Measurements from ENCODE around the gene GJD3. TPM values are rescaled to one million over a fixed set of nuclear protein-coding genes. Genes with fewer than 3 reads are reported as not detected.
"Not testable (repeated sequence)": the region's sequence is repeated elsewhere in the genome, so short reads cannot be mapped to it uniquely, and the experiment has no call there.

GJD3 gene, protein sequence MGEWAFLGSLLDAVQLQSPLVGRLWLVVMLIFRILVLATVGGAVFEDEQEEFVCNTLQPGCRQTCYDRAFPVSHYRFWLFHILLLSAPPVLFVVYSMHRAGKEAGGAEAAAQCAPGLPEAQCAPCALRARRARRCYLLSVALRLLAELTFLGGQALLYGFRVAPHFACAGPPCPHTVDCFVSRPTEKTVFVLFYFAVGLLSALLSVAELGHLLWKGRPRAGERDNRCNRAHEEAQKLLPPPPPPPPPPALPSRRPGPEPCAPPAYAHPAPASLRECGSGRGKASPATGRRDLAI
- total RNA-seq (not detected), total RNA-seq (0 reads per million in 2 donors)

DNA sequence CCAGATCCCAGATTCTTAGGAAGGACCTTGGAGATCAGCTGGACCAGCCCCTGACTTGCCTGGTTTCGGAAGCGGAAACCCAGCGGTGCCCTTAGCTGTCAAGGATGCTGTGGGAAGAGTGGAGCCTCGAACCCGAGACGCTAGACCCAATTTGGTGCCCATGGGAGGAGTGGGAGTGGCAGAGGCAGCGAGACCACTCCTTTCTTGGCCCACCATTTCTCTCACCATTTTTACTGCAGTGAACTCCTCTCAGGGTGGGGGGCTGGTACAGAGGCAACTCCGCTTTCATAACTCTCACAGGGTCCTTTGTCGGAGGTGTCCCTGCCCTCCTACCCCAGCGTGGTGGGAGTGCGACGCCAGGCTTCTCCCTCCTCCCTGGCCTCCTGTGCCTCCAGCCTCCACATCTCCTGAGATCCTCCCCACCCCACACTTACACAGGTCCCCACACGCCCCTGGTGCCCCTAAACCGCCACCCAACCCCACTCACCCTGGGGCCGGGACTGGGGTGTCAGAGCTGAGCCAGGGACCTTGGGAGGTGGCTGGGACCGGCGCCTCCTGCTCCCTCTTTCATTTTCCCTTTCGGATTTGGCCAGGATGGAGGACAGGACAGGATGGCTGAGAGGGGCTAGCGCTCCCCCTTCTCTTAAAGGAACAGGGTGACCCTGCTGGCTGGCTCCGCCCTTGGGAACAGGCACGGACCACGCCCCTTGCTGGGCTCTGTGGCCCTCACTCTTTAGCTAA lies at the start of gene GJD3:
GJD3 (minus strand) TSS at position 617 of the 741 bp plus-strand sequence. CDS start 922 bp downstream, outside the sequence.
- no peak for ATAC-seq
- H3K27me3 Mint-ChIP-seq, result peaks cover 16% of the 10 kb centered on the region
- H3K9me3 ChIP-seq (ENCODE audit: control insufficient read depth, low read length, poor library complexity, severe bottlenecking), result no peaks in the 10 kb centered on the region
- H3K27ac Mint-ChIP-seq, result no peak within 1 kb of the TSS
- peaks cover 3% of the 10 kb centered on the region for H3K36me3 Mint-ChIP-seq (ENCODE audit: low read depth)
- no peak for DNase-seq
- peaks cover 15% of the 10 kb centered on the region for H3K4me1 Mint-ChIP-seq
- H3K4me3 Mint-ChIP-seq, result peak within 1 kb of the TSS; percentile 83

DNA sequence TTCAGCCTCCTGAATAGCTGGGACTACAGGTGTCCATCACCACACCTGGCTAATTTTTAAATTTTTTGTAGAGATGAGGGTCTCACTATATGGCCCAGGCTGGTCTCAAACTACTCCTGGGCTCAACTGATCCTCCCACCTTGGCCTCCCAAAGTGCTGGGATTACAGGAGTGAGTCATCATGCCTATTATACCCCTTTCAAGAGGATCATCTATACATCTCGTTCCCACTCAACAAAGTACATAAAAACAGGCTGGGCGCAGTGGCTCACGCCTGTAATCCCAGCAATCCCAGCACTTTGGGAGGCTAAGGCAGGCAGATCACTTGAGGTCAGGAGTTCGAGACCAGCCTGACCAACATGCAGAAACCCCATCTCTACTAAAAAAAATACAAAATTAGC lies 49.8 kb upstream of the GJD3 start:
- DNase-seq; H3K36me3 Mint-ChIP-seq (ENCODE audit: low read depth); H3K4me3 Mint-ChIP-seq; H3K9me3 ChIP-seq (ENCODE audit: control insufficient read depth, low read length, poor library complexity, severe bottlenecking); ATAC-seq; H3K27me3 Mint-ChIP-seq; H3K27ac Mint-ChIP-seq: not testable (repeated sequence)
- peaks cover 20% of the 10 kb centered on the region for H3K4me1 Mint-ChIP-seq

DNA sequence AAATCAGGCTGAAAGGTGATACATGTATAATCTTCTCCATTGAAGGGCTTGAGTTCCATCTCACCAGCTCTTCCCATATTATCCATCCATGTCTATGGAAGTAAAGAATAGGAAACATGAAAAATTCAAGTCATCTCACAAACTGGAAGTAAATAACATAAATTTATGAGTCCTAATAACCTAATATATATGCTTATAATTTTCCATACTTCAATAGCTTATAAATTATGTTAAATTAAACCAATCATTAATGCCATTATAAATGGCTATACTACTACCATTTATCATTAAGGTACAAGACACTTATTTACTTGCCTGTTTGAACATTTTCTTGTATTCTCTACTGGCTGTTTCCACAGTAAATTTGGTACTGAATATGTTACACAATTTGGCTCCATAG lies 48.3 kb upstream of the GJD3 start:
- Mint-ChIP-seq H3K27ac (no peak overlapping the region), H3K4me3 (no peak overlapping the region), H3K4me1 (peaks cover 16% of the 10 kb centered on the region), H3K36me3 (ENCODE audit: low read depth) (no peaks in the 10 kb centered on the region), H3K27me3 (no peaks in the 10 kb centered on the region)
- no peak for ATAC-seq
- H3K9me3 ChIP-seq (ENCODE audit: control insufficient read depth, low read length, poor library complexity, severe bottlenecking), result no peaks in the 10 kb centered on the region
- DNase-seq, result no peak

DNA sequence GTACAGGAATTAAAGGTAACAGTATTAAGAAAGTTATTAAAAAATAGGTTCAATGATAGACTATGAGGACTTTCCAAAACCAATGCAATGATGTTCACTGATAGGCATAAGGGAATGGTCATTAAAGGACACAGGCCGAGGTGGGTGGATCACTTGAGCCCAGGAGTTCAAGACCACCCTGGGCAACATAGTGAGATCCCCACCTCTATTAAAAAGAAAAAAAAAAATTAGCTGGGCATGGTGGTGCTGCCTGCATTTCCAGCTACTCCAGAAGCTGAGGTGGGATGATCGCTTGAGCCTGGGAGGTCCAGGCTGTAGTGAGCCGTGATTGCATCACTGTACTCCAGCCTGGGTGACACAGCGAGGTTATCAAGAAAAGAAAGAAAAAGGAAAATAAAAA lies 47.3 kb upstream of the GJD3 start:
- H3K27me3 Mint-ChIP-seq, result no peaks in the 10 kb centered on the region
- H3K9me3 ChIP-seq (ENCODE audit: control insufficient read depth, low read length, poor library complexity, severe bottlenecking), result no peaks in the 10 kb centered on the region
- H3K4me3 Mint-ChIP-seq, result no peak overlapping the region
- H3K4me1 Mint-ChIP-seq, result peaks cover 9% of the 10 kb centered on the region
- no peaks in the 10 kb centered on the region for H3K36me3 Mint-ChIP-seq (ENCODE audit: low read depth)
- DNase-seq (no peak), ATAC-seq (no peak)
- H3K27ac Mint-ChIP-seq, result peak overlapping the region; percentile 14

DNA sequence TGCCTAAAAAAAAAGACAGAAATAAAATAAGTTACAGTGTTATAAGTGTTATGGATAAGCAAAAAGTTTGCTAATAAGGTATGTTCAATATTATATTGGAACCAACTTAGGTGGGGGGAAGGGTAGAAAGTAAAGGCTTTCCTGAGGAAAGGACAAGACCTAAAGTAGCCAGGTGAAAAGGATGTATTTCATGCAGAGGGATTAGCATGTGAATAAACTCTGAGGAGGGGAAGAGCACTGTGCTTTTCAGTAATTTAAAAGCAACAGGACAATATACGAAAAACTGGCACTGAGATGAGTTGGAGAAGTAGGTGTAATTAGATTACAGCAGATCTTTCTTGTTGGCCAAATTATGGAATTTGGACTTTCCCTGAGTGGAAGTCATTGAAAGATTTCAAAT lies 45.5 kb upstream of the GJD3 start:
- Mint-ChIP-seq H3K36me3 (ENCODE audit: low read depth) (no peaks in the 10 kb centered on the region), H3K4me1 (peaks cover 5% of the 10 kb centered on the region), H3K27ac (no peak overlapping the region), H3K27me3 (no peaks in the 10 kb centered on the region), H3K4me3 (no peak overlapping the region)
- H3K9me3 ChIP-seq (ENCODE audit: control insufficient read depth, low read length, poor library complexity, severe bottlenecking), result no peaks in the 10 kb centered on the region
- no peak for ATAC-seq
- DNase-seq, result no peak

DNA sequence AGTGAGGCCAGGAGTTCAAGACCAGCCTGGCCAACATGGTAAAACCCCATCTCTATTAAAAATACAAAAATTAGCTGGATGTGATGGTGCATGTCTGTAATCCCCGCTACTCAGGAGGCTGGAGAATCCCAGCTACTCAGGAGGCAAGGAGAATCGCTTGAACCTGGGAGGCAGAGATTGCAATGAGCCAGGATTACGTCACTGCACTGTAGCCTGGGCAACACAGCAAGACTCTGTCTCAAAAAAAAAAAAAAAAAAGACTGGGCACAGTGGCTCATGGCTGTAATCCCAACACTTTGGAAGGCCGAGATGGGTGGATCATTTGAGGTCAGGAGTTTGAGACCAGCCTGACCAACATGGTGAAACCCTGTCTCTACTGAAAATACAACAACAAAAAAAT lies 45.0 kb upstream of the GJD3 start:
- H3K4me1 Mint-ChIP-seq; H3K9me3 ChIP-seq (ENCODE audit: control insufficient read depth, low read length, poor library complexity, severe bottlenecking); H3K27me3 Mint-ChIP-seq; H3K36me3 Mint-ChIP-seq (ENCODE audit: low read depth); ATAC-seq; H3K4me3 Mint-ChIP-seq; DNase-seq; H3K27ac Mint-ChIP-seq: not testable (repeated sequence)

DNA sequence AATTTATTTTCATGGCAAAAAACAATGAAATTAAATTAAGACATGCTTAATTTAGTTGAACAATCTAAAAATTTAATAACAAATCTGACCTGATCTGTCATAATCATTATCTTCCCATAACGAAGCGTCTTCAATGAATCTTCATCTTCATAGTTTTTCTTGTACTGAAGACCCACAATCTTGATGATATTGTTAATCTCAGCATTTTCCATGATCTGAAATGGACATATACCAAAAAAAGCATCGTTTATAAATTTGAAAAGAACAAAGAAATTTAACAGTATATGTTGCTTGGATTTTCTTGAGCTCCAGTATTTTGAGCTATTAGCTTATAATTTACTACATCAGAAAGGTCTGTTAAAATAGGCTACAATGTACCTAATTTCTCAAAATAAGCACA lies 42.9 kb upstream of the GJD3 start:
- Mint-ChIP-seq H3K4me3 (no peak overlapping the region), H3K36me3 (ENCODE audit: low read depth) (no peaks in the 10 kb centered on the region), H3K27ac (no peak overlapping the region), H3K4me1 (peaks cover 11% of the 10 kb centered on the region), H3K27me3 (no peaks in the 10 kb centered on the region)
- H3K9me3 ChIP-seq (ENCODE audit: control insufficient read depth, low read length, poor library complexity, severe bottlenecking), result no peaks in the 10 kb centered on the region
- no peak for ATAC-seq
- DNase-seq, result no peak

DNA sequence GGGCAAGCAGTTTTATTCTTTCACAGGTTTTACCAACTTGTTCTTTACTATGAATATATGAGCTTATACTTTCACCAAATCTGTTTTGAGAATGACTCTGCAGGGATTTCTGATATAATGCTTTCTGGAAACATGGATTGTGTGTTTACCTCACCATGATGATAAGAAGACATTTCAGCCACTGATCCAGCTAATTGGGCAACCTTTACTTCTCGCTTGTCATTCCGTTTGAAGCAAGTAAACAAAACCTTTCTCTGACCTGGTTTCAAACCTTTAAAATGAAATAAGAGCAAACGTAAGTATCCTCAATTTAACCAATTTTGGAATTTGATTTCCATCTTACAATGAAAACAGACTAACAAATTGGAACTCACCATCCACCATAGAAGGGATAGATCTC lies 39.5 kb upstream of the GJD3 start:
- no peaks in the 10 kb centered on the region for H3K36me3 Mint-ChIP-seq (ENCODE audit: low read depth)
- no peaks in the 10 kb centered on the region for H3K27me3 Mint-ChIP-seq
- no peaks in the 10 kb centered on the region for H3K9me3 ChIP-seq (ENCODE audit: control insufficient read depth, low read length, poor library complexity, severe bottlenecking)
- H3K4me3 Mint-ChIP-seq, result no peak overlapping the region
- H3K4me1 Mint-ChIP-seq, result peaks cover 21% of the 10 kb centered on the region
- no peak for ATAC-seq
- no peak for DNase-seq
- H3K27ac Mint-ChIP-seq, result no peak overlapping the region

DNA sequence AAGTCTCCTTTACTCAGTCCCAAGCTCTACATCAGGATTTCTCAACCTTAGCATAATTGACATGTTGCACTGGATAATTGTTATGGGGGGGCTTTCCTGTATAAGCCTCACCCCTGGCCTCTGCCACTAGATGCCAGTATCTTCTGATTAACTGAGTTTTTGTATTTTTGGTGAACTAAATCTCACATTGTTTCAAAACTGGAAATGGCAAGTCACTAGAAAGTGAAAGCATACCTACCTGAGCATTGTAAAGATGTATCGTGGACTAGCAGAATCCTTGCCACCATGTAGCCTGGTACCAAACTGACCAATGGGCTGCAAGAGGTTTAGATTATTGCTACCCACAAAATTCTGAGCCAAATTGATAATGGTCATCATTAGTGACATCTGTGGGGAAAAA lies 38.1 kb upstream of the GJD3 start:
- H3K9me3 ChIP-seq (ENCODE audit: control insufficient read depth, low read length, poor library complexity, severe bottlenecking), result no peaks in the 10 kb centered on the region
- Mint-ChIP-seq H3K4me3 (peak overlapping the region; percentile 75), H3K36me3 (ENCODE audit: low read depth) (no peaks in the 10 kb centered on the region), H3K27ac (peak overlapping the region; percentile 86), H3K27me3 (no peaks in the 10 kb centered on the region), H3K4me1 (peaks cover 21% of the 10 kb centered on the region)
- ATAC-seq, result peak; percentile 37
- DNase-seq, result no peak

DNA sequence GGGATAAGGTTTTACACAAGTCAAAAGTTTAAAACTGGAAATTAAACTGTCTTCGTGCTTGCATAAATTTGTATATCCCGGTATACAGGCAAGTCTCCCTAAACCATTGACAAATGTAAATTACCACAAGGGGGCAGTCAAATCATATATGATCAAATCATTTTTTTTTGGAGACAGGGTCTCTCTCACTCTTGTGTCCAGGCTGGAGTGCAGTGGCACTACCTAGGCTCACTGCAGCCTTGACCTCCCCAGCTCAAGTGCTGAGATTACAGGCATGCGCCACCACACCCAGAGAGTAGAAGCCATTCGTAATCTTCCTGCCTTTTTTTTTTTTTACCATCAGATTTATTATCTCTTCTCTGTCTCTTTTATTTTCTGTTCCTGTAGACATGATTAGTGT lies 34.6 kb upstream of the GJD3 start:
- Mint-ChIP-seq H3K4me3 (no peak overlapping the region), H3K4me1 (peaks cover 21% of the 10 kb centered on the region), H3K27ac (no peak overlapping the region), H3K27me3 (no peaks in the 10 kb centered on the region), H3K36me3 (ENCODE audit: low read depth) (no peaks in the 10 kb centered on the region)
- DNase-seq (no peak), ATAC-seq (peak; percentile 69)
- H3K9me3 ChIP-seq (ENCODE audit: control insufficient read depth, low read length, poor library complexity, severe bottlenecking), result no peaks in the 10 kb centered on the region

DNA sequence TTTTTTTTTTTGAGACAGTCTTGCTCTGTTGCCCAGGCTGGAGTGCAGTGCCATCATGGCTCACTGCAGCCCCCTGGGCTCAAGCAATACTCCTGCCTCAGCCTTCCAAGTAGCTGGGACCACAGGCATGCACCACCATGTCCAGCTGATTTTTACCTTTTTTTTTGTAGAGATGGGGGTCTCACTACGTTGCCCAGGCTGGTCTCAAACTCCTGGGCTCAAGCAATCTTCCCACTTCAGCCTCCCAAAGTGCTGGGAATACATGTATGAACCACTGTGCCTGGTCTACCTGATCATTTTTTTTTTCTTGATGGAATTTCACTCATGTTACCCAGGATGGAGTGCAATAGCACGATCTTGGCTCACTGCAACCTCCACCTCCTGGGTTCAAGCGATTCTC lies 22.0 kb upstream of the GJD3 start:
- H3K4me1 Mint-ChIP-seq; DNase-seq; H3K4me3 Mint-ChIP-seq; H3K27me3 Mint-ChIP-seq; H3K27ac Mint-ChIP-seq; H3K36me3 Mint-ChIP-seq (ENCODE audit: low read depth); H3K9me3 ChIP-seq (ENCODE audit: control insufficient read depth, low read length, poor library complexity, severe bottlenecking); ATAC-seq: not testable (repeated sequence)

DNA sequence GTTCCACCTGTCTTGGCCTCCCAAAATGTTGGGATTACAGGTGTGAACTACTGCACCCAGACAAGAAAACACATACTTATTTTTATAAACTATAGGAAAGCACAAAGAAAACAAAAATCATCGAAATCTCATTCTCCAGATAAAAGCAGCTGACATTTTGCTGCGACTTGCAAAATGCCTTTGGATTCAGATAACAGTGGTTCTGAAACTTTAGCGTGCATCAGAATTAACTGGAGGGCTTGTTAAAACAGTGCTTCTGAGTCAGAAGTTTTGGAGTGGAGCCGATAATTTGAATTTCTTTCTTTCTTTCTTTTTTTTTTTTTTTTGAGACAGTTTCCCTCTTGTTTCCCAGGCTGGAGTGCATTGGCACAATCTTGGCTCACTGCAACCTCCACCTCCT lies 17.7 kb upstream of the GJD3 start:
- no peak overlapping the region for H3K4me3 Mint-ChIP-seq
- ATAC-seq (no peak), DNase-seq (no peak)
- peaks cover 4% of the 10 kb centered on the region for H3K27me3 Mint-ChIP-seq
- no peak overlapping the region for H3K27ac Mint-ChIP-seq
- no peaks in the 10 kb centered on the region for H3K9me3 ChIP-seq (ENCODE audit: control insufficient read depth, low read length, poor library complexity, severe bottlenecking)
- no peaks in the 10 kb centered on the region for H3K4me1 Mint-ChIP-seq
- no peaks in the 10 kb centered on the region for H3K36me3 Mint-ChIP-seq (ENCODE audit: low read depth)

DNA sequence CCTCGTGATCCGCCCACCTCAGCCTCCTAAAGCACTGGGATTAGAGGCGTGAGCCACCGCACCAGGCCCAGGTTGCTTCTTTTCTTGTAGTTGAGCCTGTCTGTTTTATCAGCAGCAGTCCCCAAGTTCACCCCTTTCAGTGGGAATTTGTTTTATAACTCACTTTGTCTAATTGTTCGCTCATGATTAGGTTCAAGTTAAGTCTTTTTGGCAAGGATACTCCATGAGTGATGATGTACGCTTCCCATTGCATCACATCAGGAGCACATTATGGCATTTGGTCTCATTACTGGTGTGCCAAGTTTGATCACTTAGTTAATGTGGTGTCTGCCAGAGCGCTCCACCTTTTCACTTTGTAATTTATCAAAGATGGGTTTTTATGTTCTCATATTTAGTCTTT lies 14.4 kb upstream of the GJD3 start:
- Mint-ChIP-seq H3K27ac (no peak overlapping the region), H3K4me3 (no peak overlapping the region), H3K4me1 (no peaks in the 10 kb centered on the region), H3K36me3 (ENCODE audit: low read depth) (no peaks in the 10 kb centered on the region), H3K27me3 (peaks cover 11% of the 10 kb centered on the region)
- no peaks in the 10 kb centered on the region for H3K9me3 ChIP-seq (ENCODE audit: control insufficient read depth, low read length, poor library complexity, severe bottlenecking)
- no peak for DNase-seq
- ATAC-seq, result no peak

DNA sequence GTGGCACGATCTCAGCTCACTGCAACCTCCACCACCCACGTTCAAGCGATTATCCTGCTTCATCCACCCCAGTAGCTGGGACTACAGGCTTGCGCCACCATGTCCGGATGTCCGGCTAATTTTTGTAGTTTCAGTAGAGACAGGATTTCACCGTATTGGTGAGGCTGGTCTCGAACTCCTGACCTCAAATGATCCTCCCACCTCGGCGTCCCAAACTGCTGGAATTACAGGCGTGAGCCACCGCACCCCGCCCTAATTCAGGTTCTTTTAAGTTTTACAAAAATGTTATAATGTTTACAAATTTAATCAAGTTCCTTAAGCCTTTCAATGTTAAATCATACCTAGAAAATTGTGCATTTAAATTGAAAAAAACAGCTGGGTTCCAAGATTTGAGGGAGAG lies 13.3 kb upstream of the GJD3 start:
- ATAC-seq, result no peak
- Mint-ChIP-seq H3K4me1 (no peaks in the 10 kb centered on the region), H3K27ac (no peak overlapping the region), H3K4me3 (no peak overlapping the region), H3K36me3 (ENCODE audit: low read depth) (no peaks in the 10 kb centered on the region), H3K27me3 (peaks cover 17% of the 10 kb centered on the region)
- no peaks in the 10 kb centered on the region for H3K9me3 ChIP-seq (ENCODE audit: control insufficient read depth, low read length, poor library complexity, severe bottlenecking)
- no peak for DNase-seq
